ENCODE measurements around the gene MMP25. TPM values are rescaled to one million over a fixed set of nuclear protein-coding genes. Genes with fewer than 3 reads are reported as not detected.
A peak's percentile ranks its signal among the peaks of the same experiment; 100 is the strongest.

The MMP25 gene
- total and polyA plus RNA-seq, 10 of the 15 experiments (the other 5 are each of a cell fraction or from before 2014, with no cell fraction given): 0.03 to 0.36 (median 0.13) TPM; not detected in 1

DNA sequence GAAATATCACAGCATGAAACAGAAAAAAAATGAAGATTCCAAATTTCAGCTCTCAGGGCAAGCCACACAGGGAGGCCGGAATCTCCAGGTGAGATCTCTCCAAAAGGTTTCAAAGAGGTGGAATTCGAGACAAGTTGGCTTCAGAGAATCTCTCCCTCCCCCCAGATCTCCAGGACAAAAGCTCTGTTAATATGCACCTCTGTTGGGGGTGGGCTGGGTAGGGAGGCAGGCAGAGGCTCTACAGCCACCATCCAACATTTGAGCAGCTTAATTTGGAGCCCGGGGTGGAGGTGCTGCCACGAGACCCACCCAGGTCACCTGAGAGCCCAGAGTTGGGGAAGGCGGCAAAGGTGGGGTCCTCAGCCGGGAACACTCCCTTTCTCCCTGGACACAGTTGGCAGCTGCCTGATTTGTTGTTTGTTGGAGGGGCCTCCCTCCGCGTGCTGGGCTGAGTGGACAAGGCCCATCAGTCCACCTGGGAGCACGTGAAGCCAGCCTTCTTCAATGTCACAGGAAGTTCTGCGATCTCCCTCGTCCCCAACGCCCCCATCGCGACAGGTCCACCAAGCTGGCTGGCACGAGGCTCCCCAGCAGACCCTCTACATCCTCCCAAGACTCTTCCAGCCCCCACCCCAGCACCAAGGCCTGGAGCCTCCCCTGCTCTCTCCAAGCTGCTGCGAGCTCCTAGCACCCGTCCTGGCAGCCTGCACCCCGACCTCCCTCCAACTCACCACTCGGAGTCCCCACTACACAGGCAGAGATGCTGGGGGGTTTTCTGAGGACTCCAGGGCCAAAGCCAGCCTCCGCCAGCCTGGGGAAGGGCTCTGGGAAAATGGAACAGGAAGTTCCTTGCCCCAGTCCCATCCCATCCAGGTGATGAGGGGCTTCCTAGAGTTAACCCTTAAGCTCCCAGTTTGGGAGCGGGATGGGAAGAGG lies 52.4 kb downstream of the MMP25 start, which contains the start of gene ZSCAN10:
TSS of gene ZSCAN10 (minus strand) at position 836 of the 936 bp plus-strand sequence. CDS start 6,357 bp downstream, outside the sequence.
- peaks cover 29% of the 10 kb centered on the region for H3K4me1 ChIP-seq (ENCODE audit: control insufficient read depth, insufficient read depth, low read length)
- ChIA-PET CTCF (interaction anchor here (0.7 to 21.2 kb wide), 6 partner anchors 15 to 67 kb away, joined by 3 to 396 read pairs (median 4); partner anchors contain the start of gene ZNF213), SMC1A (ENCODE audit: uncharacterized antibody, unreplicated experiment) (interaction anchor here (7.4 kb wide), 1 partner anchor 31 kb away, joined by 67 read pairs; no protein-coding TSS in a partner anchor), RAD21 (ENCODE audit: unreplicated experiment) (interaction anchor here (0.7 to 5.3 kb wide), 4 partner anchors 27 to 36 kb away, joined by 3 to 55 read pairs (median 4); partner anchors contain the start of genes IL32 and ZNF213), POLR2A (interaction anchor here (0.8 to 1.7 kb wide), 6 partner anchors 10 to 73 kb away, joined by 3 to 10 read pairs (median 3); no protein-coding TSS in a partner anchor)
- no peak within 1 kb of the TSS for H3K9ac ChIP-seq (ENCODE audit: control insufficient read depth, insufficient read depth, low read length)
- intact Hi-C loops (cut with micrococcal nuclease; ENCODE audit: unreplicated experiment) (no loop called here), in situ Hi-C loops (cut with MboI) (loop anchor here (5.0 kb wide), 1 partner anchor 36 kb away; no protein-coding TSS in a partner anchor)
- 62% methylated on average over 21 of the region's 21 CpGs for WGBS (ENCODE audit: insufficient coverage, insufficient replicate concordance, low lambda C conversion rate, missing lambda C conversion rate)
- no TSS peak for BruUV-seq (replicated peaks)
- no peaks in the 10 kb centered on the region for H3K9me3 ChIP-seq (replicated peaks; ENCODE audit: control insufficient read depth, insufficient read depth, low read length)
- FAIRE-seq (no peak), ATAC-seq (no peak), DNase-seq (ENCODE audit: low read depth, low spot score) (no peak)
- H3K36me3 ChIP-seq (ENCODE audit: control insufficient read depth in 2 of 2, insufficient read depth in 2 of 2, low read length in 1 of 2): no peaks in the 10 kb centered on the region
- no peak within 1 kb of the TSS for H3K27ac ChIP-seq (ENCODE audit: control insufficient read depth, insufficient read depth)
- H3K27me3 ChIP-seq (replicated peaks in 1 of 2; ENCODE audit: control insufficient read depth in 2 of 2, insufficient read depth in 2 of 2, low read length in 1 of 2): no peaks in the 10 kb centered on the region
- peak within 1 kb of the TSS; percentile 95 for H3K4me2 ChIP-seq (ENCODE audit: control insufficient read depth, insufficient read depth)
- peak within 1 kb of the TSS; percentile 83 for H2AFZ ChIP-seq (ENCODE audit: control insufficient read depth, low read depth, low read length)
- peak within 1 kb of the TSS; percentile 35; the same call in 1 of the 2 replicates for H3K4me3 ChIP-seq
- no peaks in the 10 kb centered on the region for H4K20me1 ChIP-seq (ENCODE audit: control insufficient read depth, insufficient read depth)
- H3K79me2 ChIP-seq (ENCODE audit: control insufficient read depth, insufficient read depth, low read length): no peaks in the 10 kb centered on the region
- TF ChIP-seq, protein P1, sequence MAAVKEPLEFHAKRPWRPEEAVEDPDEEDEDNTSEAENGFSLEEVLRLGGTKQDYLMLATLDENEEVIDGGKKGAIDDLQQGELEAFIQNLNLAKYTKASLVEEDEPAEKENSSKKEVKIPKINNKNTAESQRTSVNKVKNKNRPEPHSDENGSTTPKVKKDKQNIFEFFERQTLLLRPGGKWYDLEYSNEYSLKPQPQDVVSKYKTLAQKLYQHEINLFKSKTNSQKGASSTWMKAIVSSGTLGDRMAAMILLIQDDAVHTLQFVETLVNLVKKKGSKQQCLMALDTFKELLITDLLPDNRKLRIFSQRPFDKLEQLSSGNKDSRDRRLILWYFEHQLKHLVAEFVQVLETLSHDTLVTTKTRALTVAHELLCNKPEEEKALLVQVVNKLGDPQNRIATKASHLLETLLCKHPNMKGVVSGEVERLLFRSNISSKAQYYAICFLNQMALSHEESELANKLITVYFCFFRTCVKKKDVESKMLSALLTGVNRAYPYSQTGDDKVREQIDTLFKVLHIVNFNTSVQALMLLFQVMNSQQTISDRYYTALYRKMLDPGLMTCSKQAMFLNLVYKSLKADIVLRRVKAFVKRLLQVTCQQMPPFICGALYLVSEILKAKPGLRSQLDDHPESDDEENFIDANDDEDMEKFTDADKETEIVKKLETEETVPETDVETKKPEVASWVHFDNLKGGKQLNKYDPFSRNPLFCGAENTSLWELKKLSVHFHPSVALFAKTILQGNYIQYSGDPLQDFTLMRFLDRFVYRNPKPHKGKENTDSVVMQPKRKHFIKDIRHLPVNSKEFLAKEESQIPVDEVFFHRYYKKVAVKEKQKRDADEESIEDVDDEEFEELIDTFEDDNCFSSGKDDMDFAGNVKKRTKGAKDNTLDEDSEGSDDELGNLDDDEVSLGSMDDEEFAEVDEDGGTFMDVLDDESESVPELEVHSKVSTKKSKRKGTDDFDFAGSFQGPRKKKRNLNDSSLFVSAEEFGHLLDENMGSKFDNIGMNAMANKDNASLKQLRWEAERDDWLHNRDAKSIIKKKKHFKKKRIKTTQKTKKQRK (IDR thresholded peaks at IDR 0.05; ENCODE audit: low read depth, low read length): no peak
- no peak for TF ChIP-seq NFXL1 (IDR thresholded peaks at IDR 0.05; ENCODE audit: borderline replicate concordance)
- TF ChIP-seq FOXM1 (IDR thresholded peaks at IDR 0.05; ENCODE audit: low read depth, low read length): no peak
- TF ChIP-seq ZNF217 (IDR thresholded peaks at IDR 0.05): no peak
- no peak for TF ChIP-seq NFYA (IDR thresholded peaks at IDR 0.05; ENCODE audit: borderline replicate concordance, low read depth, low read length)
- no peak for TF ChIP-seq HSF1 (IDR thresholded peaks at IDR 0.05; ENCODE audit: low read depth, low read length)
- TF ChIP-seq, protein P2, sequence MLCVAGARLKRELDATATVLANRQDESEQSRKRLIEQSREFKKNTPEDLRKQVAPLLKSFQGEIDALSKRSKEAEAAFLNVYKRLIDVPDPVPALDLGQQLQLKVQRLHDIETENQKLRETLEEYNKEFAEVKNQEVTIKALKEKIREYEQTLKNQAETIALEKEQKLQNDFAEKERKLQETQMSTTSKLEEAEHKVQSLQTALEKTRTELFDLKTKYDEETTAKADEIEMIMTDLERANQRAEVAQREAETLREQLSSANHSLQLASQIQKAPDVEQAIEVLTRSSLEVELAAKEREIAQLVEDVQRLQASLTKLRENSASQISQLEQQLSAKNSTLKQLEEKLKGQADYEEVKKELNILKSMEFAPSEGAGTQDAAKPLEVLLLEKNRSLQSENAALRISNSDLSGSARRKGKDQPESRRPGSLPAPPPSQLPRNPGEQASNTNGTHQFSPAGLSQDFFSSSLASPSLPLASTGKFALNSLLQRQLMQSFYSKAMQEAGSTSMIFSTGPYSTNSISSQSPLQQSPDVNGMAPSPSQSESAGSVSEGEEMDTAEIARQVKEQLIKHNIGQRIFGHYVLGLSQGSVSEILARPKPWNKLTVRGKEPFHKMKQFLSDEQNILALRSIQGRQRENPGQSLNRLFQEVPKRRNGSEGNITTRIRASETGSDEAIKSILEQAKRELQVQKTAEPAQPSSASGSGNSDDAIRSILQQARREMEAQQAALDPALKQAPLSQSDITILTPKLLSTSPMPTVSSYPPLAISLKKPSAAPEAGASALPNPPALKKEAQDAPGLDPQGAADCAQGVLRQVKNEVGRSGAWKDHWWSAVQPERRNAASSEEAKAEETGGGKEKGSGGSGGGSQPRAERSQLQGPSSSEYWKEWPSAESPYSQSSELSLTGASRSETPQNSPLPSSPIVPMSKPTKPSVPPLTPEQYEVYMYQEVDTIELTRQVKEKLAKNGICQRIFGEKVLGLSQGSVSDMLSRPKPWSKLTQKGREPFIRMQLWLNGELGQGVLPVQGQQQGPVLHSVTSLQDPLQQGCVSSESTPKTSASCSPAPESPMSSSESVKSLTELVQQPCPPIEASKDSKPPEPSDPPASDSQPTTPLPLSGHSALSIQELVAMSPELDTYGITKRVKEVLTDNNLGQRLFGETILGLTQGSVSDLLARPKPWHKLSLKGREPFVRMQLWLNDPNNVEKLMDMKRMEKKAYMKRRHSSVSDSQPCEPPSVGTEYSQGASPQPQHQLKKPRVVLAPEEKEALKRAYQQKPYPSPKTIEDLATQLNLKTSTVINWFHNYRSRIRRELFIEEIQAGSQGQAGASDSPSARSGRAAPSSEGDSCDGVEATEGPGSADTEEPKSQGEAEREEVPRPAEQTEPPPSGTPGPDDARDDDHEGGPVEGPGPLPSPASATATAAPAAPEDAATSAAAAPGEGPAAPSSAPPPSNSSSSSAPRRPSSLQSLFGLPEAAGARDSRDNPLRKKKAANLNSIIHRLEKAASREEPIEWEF (IDR thresholded peaks at IDR 0.05; ENCODE audit: insufficient replicate concordance, low read depth, low read length): no peak
- TF ChIP-seq NFYB (IDR thresholded peaks at IDR 0.05; ENCODE audit: insufficient read depth, low read depth, low read length): no peak
- no peak for TF ChIP-seq ATF7 (IDR thresholded peaks at IDR 0.05; ENCODE audit: low read depth)
- TF ChIP-seq CHD2 (IDR thresholded peaks at IDR 0.05; ENCODE audit: borderline replicate concordance, low read depth, low read length): no peak
- no peak for TF ChIP-seq TARDBP (IDR thresholded peaks at IDR 0.05; ENCODE audit: borderline replicate concordance)
